ENCODE measurements around the gene CTSL.

The CTSL gene

DNA sequence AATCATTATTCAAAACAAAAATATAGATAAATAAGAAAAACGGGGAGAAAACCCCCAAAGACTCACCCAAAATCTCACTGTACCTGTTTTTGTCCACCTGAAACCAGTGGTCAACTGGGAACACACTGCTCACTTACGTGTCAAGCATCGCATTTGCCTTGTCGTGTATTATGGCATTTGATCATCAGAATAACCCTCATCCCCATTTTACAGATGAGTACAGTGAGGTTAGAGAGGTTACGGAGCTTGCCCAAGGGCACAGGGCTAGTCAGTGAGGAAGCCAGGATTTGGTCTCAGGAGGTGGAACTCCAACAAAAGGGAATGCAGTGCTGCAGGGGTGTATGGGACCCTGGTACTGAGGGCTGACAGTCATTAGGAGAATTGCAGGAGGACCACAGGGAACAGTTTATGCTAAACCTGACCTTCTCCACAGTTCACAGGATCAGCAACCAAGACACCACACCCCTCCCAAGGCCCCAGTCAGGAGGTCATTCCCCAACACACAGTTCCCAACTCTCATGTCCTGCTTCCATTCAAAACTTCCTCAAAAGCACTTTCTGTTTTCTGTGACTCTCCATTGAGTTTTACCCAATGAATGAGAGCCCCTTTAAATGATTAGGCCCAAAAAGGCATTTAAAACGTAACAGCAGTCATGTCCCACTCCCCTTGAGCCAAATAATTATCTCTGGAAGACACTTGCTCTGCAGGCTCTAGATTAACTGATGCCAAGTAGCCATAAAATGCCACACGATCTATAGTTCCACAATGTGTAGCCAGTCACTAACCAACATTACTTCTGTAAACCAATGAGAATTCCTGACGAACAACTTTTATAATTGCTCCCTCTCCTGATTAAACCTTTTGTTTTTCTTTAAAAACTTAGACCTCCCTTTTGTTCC is 50.8 kb downstream of the CTSL start:
- Histone ChIP-seq H3K27ac (ENCODE audit: insufficient read depth, low read depth, low read length, poor library complexity, severe bottlenecking) (no peak overlapping the region), H3K36me3 (ENCODE audit: control insufficient read depth, insufficient read depth, low read length) (no peaks in the 10 kb centered on the region), H3K4me3 (ENCODE audit: insufficient read depth, low read depth, low read length) (no peak overlapping the region), H3K9me3 (ENCODE audit: control insufficient read depth, low read length) (no peaks in the 10 kb centered on the region), H3K4me1 (ENCODE audit: control insufficient read depth, insufficient read depth, low read length) (no peaks in the 10 kb centered on the region), H3K27me3 (ENCODE audit: control insufficient read depth, insufficient read depth, low read length, poor library complexity, severe bottlenecking) (no peaks in the 10 kb centered on the region)
- 93% methylated on average over 8 of the region's 8 CpGs for WGBS, 2 experiments

DNA sequence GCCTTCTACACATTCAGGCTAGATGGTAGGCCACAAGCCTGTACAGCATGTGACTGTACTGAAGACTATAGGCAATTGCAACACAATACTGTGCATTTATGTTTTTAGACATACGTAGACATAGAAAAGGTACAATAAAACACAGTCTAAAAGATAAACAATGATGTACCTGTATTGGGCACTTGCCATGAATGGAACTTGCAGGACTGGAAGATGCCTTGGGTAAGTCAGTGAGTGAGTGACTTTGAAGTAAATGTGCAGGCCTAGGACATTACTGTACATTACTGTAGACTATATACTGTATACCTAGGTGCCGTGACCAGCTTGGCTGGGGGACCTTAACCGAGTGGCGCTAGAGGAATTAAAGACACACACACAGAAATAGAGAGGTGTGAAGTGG is 53.1 kb downstream of the CTSL start:
- Histone ChIP-seq H3K4me1 (ENCODE audit: control insufficient read depth, insufficient read depth, low read length) (no peaks in the 10 kb centered on the region), H3K27me3 (ENCODE audit: control insufficient read depth, insufficient read depth, low read length, poor library complexity, severe bottlenecking) (no peaks in the 10 kb centered on the region), H3K36me3 (ENCODE audit: control insufficient read depth, insufficient read depth, low read length) (no peaks in the 10 kb centered on the region), H3K4me3 (ENCODE audit: insufficient read depth, low read depth, low read length) (no peak overlapping the region), H3K27ac (ENCODE audit: insufficient read depth, low read depth, low read length, poor library complexity, severe bottlenecking) (no peak overlapping the region), H3K9me3 (ENCODE audit: control insufficient read depth, low read length) (no peaks in the 10 kb centered on the region)
- WGBS, 2 experiments, result 86 to 95% methylated on average over 3 to 4 of the region's 4 CpGs

All from ectodermal cell (in vitro differentiated cells).